A673 (cell line): ENCODE measurements around the gene POU4F3. TPM values are rescaled to one million over a fixed set of nuclear protein-coding genes. Genes with fewer than 3 reads are reported as not detected.

Experiments
- BruUV-seq: library from RNA; stranded (reverse); fragments of 400-500 nt; replicated peaks from 2 replicates; lab custom pipeline; 2021; lab: Mats Ljungman, UMichigan
- CTCF ChIA-PET: fragments of 300-600 bp; sonication (Branson Sonifier 250); formaldehyde crosslinking; loops from one replicate; lab custom pipeline; 2022; ENCODE audit warnings: antibody characterized with exemption; lab: Charles Lee
- POLR2A ChIA-PET: fragments of 300-600 bp; sonication (Branson Sonifier 250); formaldehyde crosslinking; loops from one replicate; lab custom pipeline; 2022; ENCODE audit warnings: antibody characterized with exemption; ENCODE audit not compliant: low non-redundant PET; lab: Charles Lee
- DNase-seq: peaks from one replicate; pipeline ENCODE4 v3.0.0-alpha.2; 2015; ENCODE audit warnings: low spot score
- H3K27ac ChIP-seq: fragments of 200-600 bp; sonication (generic); 2 replicates; pipeline ENCODE4 v1.5.1; 2016; ENCODE audit warnings: mixed run types, low read depth, mild to moderate bottlenecking, mixed read lengths, antibody characterized with exemption, low read length; ENCODE audit not compliant: poor library complexity, severe bottlenecking
- H3K27me3 ChIP-seq: fragments of 200-600 bp; sonication (generic); replicated peaks from 2 replicates; pipeline ENCODE4 v1.6.1; 2017; ENCODE audit warnings: mixed run types, low read depth, mild to moderate bottlenecking, mixed read lengths, antibody characterized with exemption, low read length; ENCODE audit not compliant: insufficient read depth, poor library complexity
- H3K36me3 ChIP-seq: fragments of 200-600 bp; sonication (generic); 2 replicates; pipeline ENCODE4 v1.6.1; 2016; ENCODE audit warnings: mixed run types, mild to moderate bottlenecking, mixed read lengths, antibody characterized with exemption, low read length; ENCODE audit not compliant: insufficient read depth, poor library complexity, severe bottlenecking
- H3K4me1 ChIP-seq: fragments of 200-600 bp; sonication (generic); 2 replicates; pipeline ENCODE4 v1.6.1; 2017; ENCODE audit warnings: mixed run types, mild to moderate bottlenecking, mixed read lengths, antibody characterized with exemption, low read length; ENCODE audit not compliant: insufficient read depth, poor library complexity, severe bottlenecking
- H3K4me3 ChIP-seq: fragments of 200-600 bp; sonication (generic); 2 replicates; pipeline ENCODE4 v1.5.1; 2016; ENCODE audit warnings: low read depth, mixed run types, mild to moderate bottlenecking, mixed read lengths, low read length; ENCODE audit not compliant: poor library complexity, severe bottlenecking
- H3K9me3 ChIP-seq: fragments of 200-600 bp; sonication (generic); 2 replicates; pipeline ENCODE4 v1.6.1; 2016; ENCODE audit warnings: mixed run types, low read depth, mild to moderate bottlenecking, mixed read lengths, antibody characterized with exemption, low read length; ENCODE audit not compliant: poor library complexity, severe bottlenecking
- CTCF ChIP-seq: fragments of 300-800, 200-600 bp; sonication (generic); conservative IDR thresholded peaks from 2 replicates; pipeline ENCODE4 v1.5.1; 2017; ENCODE audit warnings: low read depth, mild to moderate bottlenecking, antibody characterized with exemption, low read length, moderate library complexity, mixed read lengths
- EZH2 ChIP-seq: fragments of 200-600 bp; sonication (generic); IDR thresholded peaks from 2 replicates; pipeline ENCODE4 v1.6.1; 2017; ENCODE audit warnings: borderline replicate concordance, low read depth, mild to moderate bottlenecking, mixed read lengths, antibody characterized with exemption, low read length; ENCODE audit not compliant: poor library complexity, severe bottlenecking
- intact Hi-C: fragments of 100-400 bp; cut with micrococcal nuclease; formaldehyde crosslinking; loops from one replicate; pipeline ENCODE4 v1.10.0; 2022; ENCODE audit not compliant: unreplicated experiment
- total RNA-seq: library from RNA; stranded (reverse); gene quantifications from 2 replicates; pipeline ENCODE4 v1.2.3, GENCODE V29; 2021

Gene POU4F3
- total RNA-seq, 1 experiment from 2014 or later, result 0.11 TPM

- intact Hi-C loops, result no loop called here
- Histone ChIP-seq H3K27me3 (no peaks in the 10 kb centered on the region), H3K9me3 (no peaks in the 10 kb centered on the region), H3K27ac (no peak overlapping the region), H3K4me3 (no peak overlapping the region), H3K4me1 (no peaks in the 10 kb centered on the region), H3K36me3 (no peaks in the 10 kb centered on the region)
- BruUV-seq, result no TSS peak
- TF ChIP-seq EZH2 (no peak), CTCF (peak; percentile 40)
- DNase-seq, result no peak
- ChIA-PET POLR2A (no interaction called here), CTCF (interaction anchor here (1.0 kb wide), 1 partner anchor 19 kb away, joined by 5 read pairs; no protein-coding TSS in a partner anchor)
Measured at GRCh38 chr5:146390469-146390868, 51.8 kb downstream of the POU4F3 start.

Other genes starting within 250 kb of the POU4F3 start
- 1.9 and 2.7 TPM in 2 replicates for gene PLAC8L1, start 233.3 kb upstream of the POU4F3 start, total RNA-seq
- 256 and 271 TPM in 2 replicates for gene LARS1, start 156.2 kb upstream of the POU4F3 start, total RNA-seq
- 33.2 and 33.3 TPM in 2 replicates for gene RBM27, start 135.2 kb upstream of the POU4F3 start, total RNA-seq
- gene TCERG1, start 108.5 kb downstream of the POU4F3 start, total RNA-seq, result 138 and 142 TPM in 2 replicates
- gene GPR151, start 177.4 kb downstream of the POU4F3 start, total RNA-seq, result not detected in 2 replicates